ENCODE data around the gene ERGIC1.
A peak's percentile ranks its signal among the peaks of the same experiment; 100 is the strongest.

ERGIC1 gene

DNA sequence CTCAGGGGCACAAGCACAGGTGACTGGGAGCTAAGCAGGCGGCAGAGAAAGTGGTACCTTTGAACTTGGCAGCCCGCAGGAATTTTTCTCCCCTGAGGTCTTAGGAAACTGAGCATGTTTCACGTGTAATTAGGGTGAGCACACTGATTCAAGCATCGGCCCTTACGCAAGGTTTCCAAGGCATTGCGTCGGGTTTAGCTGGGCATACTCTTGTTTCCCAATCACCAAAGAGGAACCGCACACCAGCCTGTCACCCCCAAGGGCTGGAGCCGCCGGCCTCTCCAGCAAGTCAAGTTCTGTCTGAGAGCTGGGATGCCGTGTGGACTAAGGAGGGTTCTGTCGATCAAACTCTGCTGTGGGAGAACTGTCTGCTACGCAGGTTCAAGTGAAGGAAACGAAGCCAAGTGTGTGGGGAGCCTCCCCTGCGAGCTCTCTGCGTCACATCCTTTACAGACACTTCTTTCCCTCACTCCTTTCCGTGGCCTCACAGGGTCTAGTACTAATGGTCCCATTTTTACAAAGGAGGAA, 53.0 kb downstream of the ERGIC1 start:
- Mint-ChIP-seq H3K9me3 (peaks cover 9% of the 10 kb centered on the region), H3K27me3 (ENCODE audit: low read depth, poor library complexity) (no peaks in the 10 kb centered on the region), H3K4me3 (no peak overlapping the region), H3K36me3 (ENCODE audit: low read depth) (peaks cover 45% of the 10 kb centered on the region), H3K27ac (peak overlapping the region; percentile 47), H3K4me1 (peaks cover 35% of the 10 kb centered on the region)
- TF ChIP-seq, protein P1, sequence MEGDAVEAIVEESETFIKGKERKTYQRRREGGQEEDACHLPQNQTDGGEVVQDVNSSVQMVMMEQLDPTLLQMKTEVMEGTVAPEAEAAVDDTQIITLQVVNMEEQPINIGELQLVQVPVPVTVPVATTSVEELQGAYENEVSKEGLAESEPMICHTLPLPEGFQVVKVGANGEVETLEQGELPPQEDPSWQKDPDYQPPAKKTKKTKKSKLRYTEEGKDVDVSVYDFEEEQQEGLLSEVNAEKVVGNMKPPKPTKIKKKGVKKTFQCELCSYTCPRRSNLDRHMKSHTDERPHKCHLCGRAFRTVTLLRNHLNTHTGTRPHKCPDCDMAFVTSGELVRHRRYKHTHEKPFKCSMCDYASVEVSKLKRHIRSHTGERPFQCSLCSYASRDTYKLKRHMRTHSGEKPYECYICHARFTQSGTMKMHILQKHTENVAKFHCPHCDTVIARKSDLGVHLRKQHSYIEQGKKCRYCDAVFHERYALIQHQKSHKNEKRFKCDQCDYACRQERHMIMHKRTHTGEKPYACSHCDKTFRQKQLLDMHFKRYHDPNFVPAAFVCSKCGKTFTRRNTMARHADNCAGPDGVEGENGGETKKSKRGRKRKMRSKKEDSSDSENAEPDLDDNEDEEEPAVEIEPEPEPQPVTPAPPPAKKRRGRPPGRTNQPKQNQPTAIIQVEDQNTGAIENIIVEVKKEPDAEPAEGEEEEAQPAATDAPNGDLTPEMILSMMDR (IDR thresholded peaks at IDR 0.05) = no peak
- no peak for DNase-seq

- H3K27ac Mint-ChIP-seq = peak overlapping the region; percentile 82
- peaks cover 38% of the 10 kb centered on the region for H3K4me1 Mint-ChIP-seq
- TF ChIP-seq, protein P1 (IDR thresholded peaks at IDR 0.05) = no peak
- DNase-seq = peak; percentile 33
- H3K4me3 Mint-ChIP-seq = no peak overlapping the region
- no peaks in the 10 kb centered on the region for H3K27me3 Mint-ChIP-seq (ENCODE audit: low read depth, poor library complexity)
- peaks cover 40% of the 10 kb centered on the region for H3K36me3 Mint-ChIP-seq (ENCODE audit: low read depth)
- H3K9me3 Mint-ChIP-seq = peaks cover 9% of the 10 kb centered on the region
Observed at GRCh38 chr5:172887692-172888091, 53.6 kb downstream of the ERGIC1 start.

- no peaks in the 10 kb centered on the region for H3K9me3 Mint-ChIP-seq
- no peaks in the 10 kb centered on the region for H3K27me3 Mint-ChIP-seq (ENCODE audit: low read depth, poor library complexity)
- DNase-seq = no peak
- H3K36me3 Mint-ChIP-seq (ENCODE audit: low read depth) = peaks cover 29% of the 10 kb centered on the region
- H3K4me1 Mint-ChIP-seq = peaks cover 40% of the 10 kb centered on the region
- H3K27ac Mint-ChIP-seq = no peak overlapping the region
- H3K4me3 Mint-ChIP-seq = no peak overlapping the region
- TF ChIP-seq, protein P1 (IDR thresholded peaks at IDR 0.05) = no peak
Observed at GRCh38 chr5:172890659-172891058, 56.6 kb downstream of the ERGIC1 start.

- H3K4me3 Mint-ChIP-seq = no peak overlapping the region
- H3K36me3 Mint-ChIP-seq (ENCODE audit: low read depth) = peaks cover 32% of the 10 kb centered on the region
- H3K9me3 Mint-ChIP-seq = no peaks in the 10 kb centered on the region
- TF ChIP-seq, protein P1 (IDR thresholded peaks at IDR 0.05) = no peak
- H3K4me1 Mint-ChIP-seq = peaks cover 30% of the 10 kb centered on the region
- DNase-seq = no peak
- H3K27me3 Mint-ChIP-seq (ENCODE audit: low read depth, poor library complexity) = no peaks in the 10 kb centered on the region
- peak overlapping the region; percentile 97 for H3K27ac Mint-ChIP-seq
Observed at GRCh38 chr5:172891716-172892421, 57.8 kb downstream of the ERGIC1 start.

DNA sequence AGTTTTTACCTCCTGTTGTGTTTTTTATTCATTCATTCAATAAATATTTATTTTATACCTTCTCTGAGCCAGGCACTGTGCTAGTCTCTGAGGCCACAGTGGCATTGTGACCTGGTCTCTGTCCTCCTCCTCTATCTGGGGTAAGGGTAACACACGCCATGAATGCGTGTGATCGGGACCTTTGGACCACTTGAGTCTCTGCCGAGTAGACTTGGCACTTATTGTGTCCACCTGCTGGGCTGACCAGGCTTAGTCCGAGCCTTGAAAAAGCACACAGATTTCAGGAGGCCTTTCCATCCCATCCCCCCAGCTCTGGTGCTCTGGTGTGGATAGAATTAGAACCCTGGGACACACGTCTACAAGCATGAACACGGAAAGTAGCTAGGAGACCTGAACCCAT, 58.7 kb downstream of the ERGIC1 start:
- no peak overlapping the region for H3K4me3 Mint-ChIP-seq
- peaks cover 32% of the 10 kb centered on the region for H3K36me3 Mint-ChIP-seq (ENCODE audit: low read depth)
- peaks cover 30% of the 10 kb centered on the region for H3K4me1 Mint-ChIP-seq
- no peak overlapping the region for H3K27ac Mint-ChIP-seq
- no peaks in the 10 kb centered on the region for H3K9me3 Mint-ChIP-seq
- TF ChIP-seq, protein P1 (IDR thresholded peaks at IDR 0.05) = no peak
- DNase-seq = no peak
- H3K27me3 Mint-ChIP-seq (ENCODE audit: low read depth, poor library complexity) = no peaks in the 10 kb centered on the region

All from nephron progenitor cell (in vitro differentiated cells).